NCI-H2107 (cell line): ENCODE measurements around the gene ADAMTSL4.

Experiments used
- DNase-seq: peaks from one replicate; lab custom pipeline; 2025; lab: John Stamatoyannopoulos, UW

The ADAMTSL4 gene

GRCh38 chr1:150548632-150549495 is at the start of gene ADAMTSL4:
Gene ADAMTSL4, plus strand, starts transcription at chr1:150549408. Its CDS starts 2,881 bp downstream, at chr1:150552289.
- no peak for DNase-seq

DNA sequence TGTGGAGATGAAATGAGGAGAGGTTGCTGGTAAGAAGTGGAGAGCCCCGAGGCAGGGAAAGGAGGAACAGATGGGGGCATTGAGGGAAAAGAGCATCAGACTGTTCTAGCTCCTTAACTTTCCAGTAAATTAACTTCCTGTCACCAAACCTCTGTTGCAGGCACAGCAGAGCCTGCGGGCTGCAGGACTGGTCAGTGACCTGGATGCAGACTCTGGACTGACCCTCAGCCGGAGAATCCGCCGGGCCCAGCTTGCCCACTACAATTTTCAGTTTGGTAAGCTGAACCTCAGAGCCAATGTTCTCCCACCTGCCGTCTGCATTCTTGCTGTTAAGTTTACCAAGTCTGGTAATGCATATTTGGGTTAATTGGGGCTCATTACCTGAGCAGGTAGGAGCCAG is 43.8 kb upstream of the ADAMTSL4 start:
- DNase-seq: no peak

- DNase-seq: no peak
Observed at GRCh38 chr1:150507912-150508864, 41.0 kb upstream of the ADAMTSL4 start, which contains the start of gene ECM1. Gene ECM1, plus strand, starts transcription at chr1:150508109. Its CDS starts 101 bp downstream, at chr1:150508210.

DNA sequence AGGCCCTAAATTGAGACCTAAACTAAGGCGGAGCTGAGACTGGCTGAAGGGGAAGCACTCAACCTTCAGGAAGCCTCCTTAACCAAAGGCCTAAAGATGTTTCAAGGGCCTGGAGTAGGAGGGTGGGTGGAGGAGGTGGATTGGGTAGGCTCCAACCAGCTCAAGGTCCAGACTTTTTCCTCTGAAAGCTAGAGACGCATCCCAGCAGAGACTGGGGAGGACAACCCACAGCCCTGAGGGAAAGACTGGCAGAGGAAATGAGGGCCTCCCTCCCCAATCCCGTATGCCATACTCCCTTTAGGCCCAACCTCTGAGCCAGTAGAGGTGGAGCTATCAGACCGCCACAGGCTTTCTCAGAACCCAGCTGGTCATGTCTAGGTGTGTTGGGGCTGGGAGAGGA is 40.2 kb upstream of the ADAMTSL4 start:
- DNase-seq: no peak

DNA sequence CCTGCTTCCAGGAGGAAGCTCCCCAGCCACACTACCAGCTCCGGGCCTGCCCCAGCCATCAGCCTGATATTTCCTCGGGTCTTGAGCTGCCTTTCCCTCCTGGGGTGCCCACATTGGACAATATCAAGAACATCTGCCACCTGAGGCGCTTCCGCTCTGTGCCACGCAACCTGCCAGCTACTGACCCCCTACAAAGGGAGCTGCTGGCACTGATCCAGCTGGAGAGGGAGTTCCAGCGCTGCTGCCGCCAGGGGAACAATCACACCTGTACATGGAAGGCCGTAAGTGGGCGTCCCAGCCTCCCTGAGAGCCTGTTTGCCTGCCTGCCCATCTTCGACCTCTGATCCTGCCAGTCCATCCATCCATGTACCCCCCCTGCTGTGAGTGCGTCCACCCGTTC is 37.7 kb upstream of the ADAMTSL4 start:
- DNase-seq: peak; percentile 48

- DNase-seq: no peak
Observed at GRCh38 chr1:150511985-150512660, 37.1 kb upstream of the ADAMTSL4 start.

GRCh38 chr1:150512846-150513245 is 36.4 kb upstream of the ADAMTSL4 start:
- no peak for DNase-seq

- DNase-seq: no peak
Observed at GRCh38 chr1:150513351-150513791, 35.8 kb upstream of the ADAMTSL4 start.

DNA sequence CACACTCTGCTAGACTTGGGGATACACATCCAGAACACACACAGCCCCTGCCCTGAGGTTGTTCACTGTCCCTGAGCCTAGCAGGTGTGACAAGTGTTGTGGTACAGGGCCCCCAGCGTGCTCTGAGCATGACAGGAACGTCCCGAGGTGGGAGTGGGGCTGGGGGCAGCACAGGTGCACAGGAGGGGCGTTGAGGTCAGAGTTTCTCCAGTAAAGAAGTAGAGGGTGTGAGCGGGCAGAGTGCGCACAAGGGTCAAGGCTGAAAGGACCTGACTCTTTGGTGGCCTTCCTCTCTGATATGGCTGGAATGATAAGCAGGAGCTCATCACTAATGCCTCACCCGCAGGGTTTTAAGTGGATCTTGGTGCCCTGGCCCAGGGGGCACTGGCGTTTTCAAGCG is 34.9 kb upstream of the ADAMTSL4 start:
- DNase-seq: no peak

DNA sequence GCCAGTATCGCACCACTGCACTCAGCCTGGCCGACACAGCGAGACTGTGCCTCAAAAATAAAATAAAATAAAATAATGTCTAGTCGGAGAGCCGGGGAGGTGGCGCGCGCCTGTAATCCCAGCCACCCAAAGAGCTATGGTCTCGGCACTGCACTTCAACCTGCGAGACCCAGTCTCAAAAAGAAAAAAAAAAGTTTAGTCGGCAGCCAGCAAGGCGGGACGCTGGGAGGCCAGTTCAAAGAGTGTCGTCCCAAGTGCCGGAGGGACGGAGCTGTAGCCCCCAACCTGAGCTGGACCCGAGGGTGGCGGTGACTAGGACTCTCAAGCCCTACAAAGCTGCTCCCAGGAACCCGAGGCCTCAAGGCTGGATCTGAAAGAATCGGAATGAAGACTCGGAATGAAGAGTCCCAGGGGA is 34.3 kb upstream of the ADAMTSL4 start:
- DNase-seq: no peak

- peak; percentile 95 for DNase-seq
Observed at GRCh38 chr1:150515328-150516049, 33.7 kb upstream of the ADAMTSL4 start, which contains the start of gene FALEC. Gene FALEC, plus strand, starts transcription at chr1:150515752.

DNA sequence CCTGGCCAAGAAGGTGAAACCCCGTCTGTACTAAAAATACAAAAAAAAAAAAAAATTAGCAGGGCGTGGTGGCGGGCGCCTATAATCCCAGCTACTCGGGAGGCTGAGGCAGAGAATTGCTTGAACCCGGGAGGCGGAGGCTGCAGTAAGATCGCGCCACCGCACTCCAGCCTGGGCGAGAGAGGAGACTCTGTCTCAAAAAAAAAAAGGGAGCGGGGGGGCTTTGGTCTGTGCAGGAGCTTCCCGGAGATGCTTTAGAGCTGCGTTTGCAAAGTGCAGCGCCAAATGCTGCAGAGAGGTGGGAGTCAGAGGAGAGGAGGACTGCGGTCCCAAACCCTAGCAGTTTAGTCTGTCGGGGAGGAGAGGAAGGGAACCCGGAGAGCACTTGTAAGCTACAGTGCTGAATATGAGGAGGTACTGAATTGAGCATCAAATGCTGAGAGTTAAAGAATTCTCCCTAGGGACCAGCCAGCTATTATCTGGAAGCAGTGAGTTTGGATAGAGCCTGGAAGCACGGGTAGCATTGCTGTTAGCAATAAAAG is 33.1 kb upstream of the ADAMTSL4 start:
- peak; percentile 44 for DNase-seq

- no peak for DNase-seq
Observed at GRCh38 chr1:150516616-150517015, 32.6 kb upstream of the ADAMTSL4 start.

DNA sequence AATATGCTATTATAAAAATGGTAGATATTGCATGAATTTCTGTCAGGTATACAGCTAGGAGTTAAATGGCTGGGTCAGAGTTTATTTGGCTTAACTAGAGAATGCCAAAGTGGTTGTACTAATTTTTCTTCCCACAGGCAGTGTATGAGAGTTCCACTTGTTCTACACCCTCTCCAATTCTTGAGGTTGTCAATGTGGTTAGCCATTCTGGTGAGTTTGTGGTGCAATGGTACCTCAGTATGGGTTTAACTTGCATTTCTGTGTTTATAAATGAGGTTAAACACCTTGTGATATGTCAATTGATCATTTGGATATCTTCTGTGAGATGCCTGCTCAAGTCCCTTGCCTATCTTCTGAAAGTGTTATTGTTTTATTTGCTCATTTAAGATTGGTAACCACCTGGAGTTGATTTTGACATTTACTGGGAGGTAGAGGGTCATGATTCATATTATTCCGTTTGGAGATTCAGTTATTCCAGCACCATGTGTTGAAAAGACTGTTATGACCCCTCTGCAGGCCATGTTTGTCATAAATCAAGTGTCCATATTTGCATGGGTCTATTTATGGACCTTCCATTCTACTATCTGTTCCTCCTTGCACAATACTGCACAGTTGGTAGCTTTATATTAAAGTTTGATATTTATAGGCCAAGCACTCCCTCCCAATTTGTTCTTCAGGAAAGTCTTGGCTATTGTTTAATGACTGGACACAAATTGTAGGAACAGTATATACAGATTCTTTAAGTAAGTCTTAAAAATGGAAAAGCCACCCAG is 27.8 kb upstream of the ADAMTSL4 start:
- DNase-seq: no peak

DNA sequence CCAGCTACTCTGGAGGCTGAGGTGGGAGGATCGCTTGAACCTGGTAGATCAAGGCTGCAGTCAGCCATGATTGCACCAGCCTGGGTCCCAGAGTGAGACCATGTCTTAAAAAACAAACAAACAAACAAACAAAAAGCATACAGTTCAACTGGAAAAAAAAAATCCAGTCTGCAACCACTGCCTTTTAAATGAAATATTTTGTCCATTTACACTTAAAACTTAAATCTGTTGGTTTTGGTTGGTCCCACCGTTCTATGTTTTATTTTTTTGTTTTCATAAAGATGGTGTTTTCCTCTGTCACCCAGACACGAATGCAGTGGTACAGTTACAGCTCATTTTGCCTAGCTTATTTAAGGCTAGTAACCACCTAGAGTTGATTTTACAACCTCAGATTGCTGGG is 23.9 kb upstream of the ADAMTSL4 start:
- DNase-seq: no peak

DNA sequence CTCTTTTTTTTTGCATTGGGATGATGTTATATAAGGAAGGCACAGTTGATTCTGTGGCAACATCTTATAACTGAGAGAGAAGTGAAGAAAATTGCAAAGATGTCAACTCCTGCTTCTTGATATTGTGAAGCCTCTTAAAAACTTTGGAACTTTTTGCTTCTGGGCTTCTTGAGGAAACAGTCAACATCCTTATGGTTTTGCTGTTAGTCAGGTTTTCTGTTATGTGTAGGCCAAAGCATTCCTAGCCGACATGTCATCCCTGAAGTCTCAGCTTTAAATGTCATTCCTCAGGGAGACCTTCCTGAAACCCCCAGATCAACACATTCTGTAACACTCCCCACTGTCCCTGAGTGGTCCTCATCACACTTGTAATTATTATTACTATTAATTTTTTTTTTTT is 21.0 kb upstream of the ADAMTSL4 start:
- no peak for DNase-seq

GRCh38 chr1:150529017-150529416 is 20.2 kb upstream of the ADAMTSL4 start:
- DNase-seq: no peak

DNA sequence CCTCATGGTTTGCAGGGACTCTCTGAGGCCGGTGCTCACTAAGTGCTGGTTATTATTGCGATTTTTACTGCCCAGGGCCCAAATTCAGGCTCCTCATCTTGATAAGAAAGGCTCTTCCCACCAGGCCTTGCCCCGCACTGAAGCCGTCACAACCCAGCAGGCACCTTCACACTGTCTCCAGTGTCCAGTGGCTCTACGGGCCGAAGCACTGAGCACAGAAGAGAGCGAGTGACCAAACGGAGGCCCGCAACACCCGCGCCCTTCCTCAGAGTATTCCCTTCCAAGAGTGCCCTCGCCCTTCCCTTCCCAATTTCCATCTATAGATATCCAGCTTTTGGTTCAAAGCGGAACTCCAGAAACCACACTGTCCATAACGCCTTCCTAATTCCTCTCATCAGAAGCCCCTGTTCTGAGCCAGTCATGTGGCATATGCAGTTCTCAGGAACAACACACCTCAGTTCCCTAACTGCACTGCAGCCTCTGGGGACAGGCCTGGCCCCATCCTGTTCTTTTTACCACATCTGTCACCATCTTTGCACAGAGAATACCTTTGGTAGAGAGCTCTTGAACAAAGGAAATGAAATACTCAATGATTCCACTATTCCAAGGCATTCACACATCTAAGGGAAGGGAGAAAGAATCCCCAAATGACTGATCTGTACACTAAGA is 18.6 kb upstream of the ADAMTSL4 start:
- no peak for DNase-seq

GRCh38 chr1:150532860-150533259 is 16.3 kb upstream of the ADAMTSL4 start:
- no peak for DNase-seq

- no peak for DNase-seq
Observed at GRCh38 chr1:150534002-150534401, 15.2 kb upstream of the ADAMTSL4 start.
